ENCODE data around the gene ZNF222.

ZNF222 gene

GRCh38 chr19:44026622-44027021 is 1.4 kb downstream of the ZNF222 start:
- H3K4me2 ChIP-seq (ENCODE audit: low read depth, low read length, poor library complexity, severe bottlenecking), result peak overlapping the region; percentile 22
- peaks cover 11% of the 10 kb centered on the region for H3K9me3 ChIP-seq (ENCODE audit: insufficient read depth, low read depth, low read length)
- H3K27me3 ChIP-seq (ENCODE audit: insufficient read depth, low read length, poor library complexity, severe bottlenecking), result peaks cover 20% of the 10 kb centered on the region
- TF ChIP-seq CTCF (conservative IDR thresholded peaks at IDR 0.05; ENCODE audit: low read length) (no peak), EZH2phosphoT487 (IDR thresholded peaks at IDR 0.05; ENCODE audit: borderline replicate concordance) (no peak)
- H4K20me1 ChIP-seq (ENCODE audit: insufficient read depth, low read length, poor library complexity, severe bottlenecking), result no peaks in the 10 kb centered on the region
- H3K4me3 ChIP-seq (ENCODE audit: low read length, poor library complexity, severe bottlenecking), result no peak overlapping the region
- H3K9ac ChIP-seq (ENCODE audit: low read depth, low read length, poor library complexity, severe bottlenecking), result no peak overlapping the region
- H3K4me1 ChIP-seq (ENCODE audit: insufficient read depth, low read length, poor library complexity, severe bottlenecking), result peaks cover 11% of the 10 kb centered on the region
- peaks cover 7% of the 10 kb centered on the region; the same call in 1 of the 2 replicates for H3K36me3 ChIP-seq (ENCODE audit: insufficient read depth, low read length)
- no peaks in the 10 kb centered on the region for H3F3A ChIP-seq (ENCODE audit: low read depth)
- no peak overlapping the region for H2AFZ ChIP-seq (ENCODE audit: low read length)
- H3K79me2 ChIP-seq (ENCODE audit: insufficient read depth, low read length), result peaks cover 6% of the 10 kb centered on the region; the same call in 1 of the 2 replicates
- H3K9me2 ChIP-seq (replicated peaks; ENCODE audit: low read depth, low read length), result no peaks in the 10 kb centered on the region

DNA sequence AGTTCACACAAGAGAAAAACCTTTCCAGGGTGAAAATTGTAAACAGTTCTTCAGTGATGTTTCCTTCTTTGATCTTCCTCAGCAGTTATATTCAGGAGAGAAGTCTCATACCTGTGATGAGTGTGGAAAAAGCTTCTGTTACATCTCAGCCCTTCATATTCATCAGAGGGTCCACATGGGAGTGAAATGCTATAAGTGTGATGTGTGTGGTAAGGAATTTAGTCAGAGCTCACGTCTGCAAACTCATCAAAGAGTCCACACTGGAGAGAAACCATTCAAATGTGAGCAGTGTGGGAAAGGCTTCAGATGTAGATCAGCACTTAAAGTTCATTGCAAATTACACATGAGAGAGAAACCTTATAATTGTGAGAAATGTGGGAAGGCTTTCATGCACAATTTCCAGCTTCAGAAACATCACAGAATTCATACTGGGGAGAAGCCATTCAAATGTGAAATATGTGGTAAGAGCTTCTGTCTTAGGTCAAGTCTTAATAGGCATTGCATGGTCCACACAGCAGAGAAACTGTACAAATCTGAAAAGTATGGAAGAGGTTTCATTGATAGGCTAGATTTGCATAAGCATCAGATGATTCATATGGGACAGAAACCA is 6.9 kb downstream of the ZNF222 start:
- TF ChIP-seq CTCF (conservative IDR thresholded peaks at IDR 0.05; ENCODE audit: low read length) (no peak), EZH2phosphoT487 (IDR thresholded peaks at IDR 0.05; ENCODE audit: borderline replicate concordance) (no peak)
- Histone ChIP-seq H3K9me3 (ENCODE audit: insufficient read depth, low read depth, low read length) (peaks cover 26% of the 10 kb centered on the region; the same call in 1 of the 2 replicates), H3K9ac (ENCODE audit: low read depth, low read length, poor library complexity, severe bottlenecking) (no peak overlapping the region), H3F3A (ENCODE audit: low read depth) (no peaks in the 10 kb centered on the region), H3K9me2 (replicated peaks; ENCODE audit: low read depth, low read length) (no peaks in the 10 kb centered on the region), H3K4me2 (ENCODE audit: low read depth, low read length, poor library complexity, severe bottlenecking) (no peak overlapping the region), H3K27me3 (ENCODE audit: insufficient read depth, low read length, poor library complexity, severe bottlenecking) (no peaks in the 10 kb centered on the region), H3K36me3 (ENCODE audit: insufficient read depth, low read length) (peaks cover 17% of the 10 kb centered on the region; the same call in 1 of the 2 replicates), H3K4me3 (ENCODE audit: low read length, poor library complexity, severe bottlenecking) (no peak overlapping the region), H3K79me2 (ENCODE audit: insufficient read depth, low read length) (no peaks in the 10 kb centered on the region), H4K20me1 (ENCODE audit: insufficient read depth, low read length, poor library complexity, severe bottlenecking) (no peaks in the 10 kb centered on the region), H3K4me1 (ENCODE audit: insufficient read depth, low read length, poor library complexity, severe bottlenecking) (no peaks in the 10 kb centered on the region), H2AFZ (ENCODE audit: low read length) (no peak overlapping the region)

DNA sequence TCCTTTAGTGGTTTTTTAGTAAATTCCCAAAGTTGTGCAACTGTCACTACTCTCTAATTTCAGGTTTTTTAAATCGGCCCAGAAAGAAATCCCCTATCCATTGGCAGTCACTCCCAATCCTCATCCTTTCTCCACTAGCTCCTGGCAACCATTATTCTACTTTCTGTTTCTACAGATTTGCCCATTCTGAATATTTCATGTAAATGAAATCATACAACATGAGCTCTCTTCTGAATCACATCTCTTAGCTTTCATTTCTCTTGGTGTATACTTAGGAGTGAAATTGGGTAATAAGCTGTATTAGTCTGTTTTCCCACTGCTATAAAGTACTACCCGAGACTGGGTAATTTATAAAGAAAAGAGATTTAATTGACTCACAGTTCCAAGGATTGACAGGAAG is 17.0 kb downstream of the ZNF222 start:
- H3K9me2 ChIP-seq (replicated peaks; ENCODE audit: low read depth, low read length), result no peaks in the 10 kb centered on the region
- no peaks in the 10 kb centered on the region for H4K20me1 ChIP-seq (ENCODE audit: insufficient read depth, low read length, poor library complexity, severe bottlenecking)
- no peak overlapping the region for H3K4me3 ChIP-seq (ENCODE audit: low read length, poor library complexity, severe bottlenecking)

More for the DNA sequence above, 17.0 kb downstream of the ZNF222 start:
- Histone ChIP-seq H3K9ac (ENCODE audit: low read depth, low read length, poor library complexity, severe bottlenecking) (no peak overlapping the region), H3K36me3 (ENCODE audit: insufficient read depth, low read length) (no peaks in the 10 kb centered on the region), H2AFZ (ENCODE audit: low read length) (no peak overlapping the region), H3F3A (ENCODE audit: low read depth) (no peaks in the 10 kb centered on the region), H3K9me3 (ENCODE audit: insufficient read depth, low read depth, low read length) (no peaks in the 10 kb centered on the region; the same call in 1 of the 2 replicates), H3K4me2 (ENCODE audit: low read depth, low read length, poor library complexity, severe bottlenecking) (no peak overlapping the region), H3K4me1 (ENCODE audit: insufficient read depth, low read length, poor library complexity, severe bottlenecking) (no peaks in the 10 kb centered on the region), H3K27me3 (ENCODE audit: insufficient read depth, low read length, poor library complexity, severe bottlenecking) (no peaks in the 10 kb centered on the region), H3K79me2 (ENCODE audit: insufficient read depth, low read length) (no peaks in the 10 kb centered on the region)
- TF ChIP-seq EZH2phosphoT487 (IDR thresholded peaks at IDR 0.05; ENCODE audit: borderline replicate concordance) (no peak), CTCF (conservative IDR thresholded peaks at IDR 0.05; ENCODE audit: low read length) (no peak)

Data from Loucy (cell line).